Keratinocyte (primary cell): Measurements from ENCODE around the gene AK2. TPM values are rescaled to one million over a fixed set of nuclear protein-coding genes. Genes with fewer than 3 reads are reported as not detected.
"Not testable (repeated sequence)": the region's sequence is repeated elsewhere in the genome, so short reads cannot be mapped to it uniquely, and the experiment has no call there.

Source experiments
- DNase-seq: peaks from one replicate; pipeline ENCODE4 v3.0.0-alpha.2; 2011; ENCODE audit warnings: low read depth, missing footprints, low spot score
- FAIRE-seq: peaks from 2 replicates; lab custom pipeline; 2011; peaks lifted over from hg19 to GRCh38; lab: Jason Lieb, UNC
- H2AFZ ChIP-seq: 2 replicates; pipeline ENCODE4 v1.6.0; 2012; ENCODE audit warnings: low read length, control low read depth, inconsistent platforms; ENCODE audit not compliant: control insufficient read depth
- H3K27ac ChIP-seq: 2 replicates; pipeline ENCODE4 v1.5.1; 2011; ENCODE audit warnings: low read length; ENCODE audit not compliant: control insufficient read depth, insufficient read depth
- H3K27me3 ChIP-seq: 3 replicates; pipeline ENCODE4 v1.6.0; 2011; ENCODE audit warnings: low read length; ENCODE audit not compliant: control insufficient read depth, insufficient read depth; ENCODE audit errors: extremely low read depth
- H3K36me3 ChIP-seq, 2 experiments: 2 replicates in 1 of 2; 3 replicates in 1 of 2; pipeline ENCODE4 v1.5.1; 2011; ENCODE audit warnings: low read length in 2 of 2, mild to moderate bottlenecking in 1 of 2; ENCODE audit not compliant: control insufficient read depth in 2 of 2, insufficient read depth in 2 of 2; ENCODE audit errors: extremely low read depth in 1 of 2
- H3K4me1 ChIP-seq: 3 replicates; pipeline ENCODE4 v1.5.1; 2011; ENCODE audit warnings: low read length; ENCODE audit not compliant: control insufficient read depth, insufficient read depth; ENCODE audit errors: extremely low read depth
- H3K4me2 ChIP-seq: 3 replicates; pipeline ENCODE4 v1.6.0; 2011; ENCODE audit warnings: low read depth, low read length; ENCODE audit not compliant: control insufficient read depth, insufficient read depth; ENCODE audit errors: extremely low read depth
- H3K4me3 ChIP-seq, 3 experiments: fragments of 200-600 bp in 1 of 3; sonication (generic) in 1 of 3; 2 replicates in 2 of 3; 3 replicates in 1 of 3; pipeline ENCODE4 v1.5.1; 2011 to 2016; ENCODE audit warnings: low read length in 3 of 3, mild to moderate bottlenecking in 3 of 3, control low read depth in 2 of 3, inconsistent platforms in 1 of 3, low read depth in 1 of 3, mixed read lengths in 1 of 3, mixed run types in 1 of 3, moderate library complexity in 1 of 3; ENCODE audit not compliant: control insufficient read depth in 2 of 3, insufficient read depth in 2 of 3; ENCODE audit errors: extremely low read depth in 1 of 3
- H3K79me2 ChIP-seq: 2 replicates; pipeline ENCODE4 v1.6.0; 2012; ENCODE audit warnings: low read length; ENCODE audit not compliant: control insufficient read depth, insufficient read depth
- H3K9ac ChIP-seq: 3 replicates; pipeline ENCODE4 v1.6.0; 2011; ENCODE audit warnings: low read length; ENCODE audit not compliant: control insufficient read depth, insufficient read depth; ENCODE audit errors: extremely low read depth
- H3K9me1 ChIP-seq: 3 replicates; pipeline ENCODE4 v1.6.0; 2011; ENCODE audit warnings: low read length; ENCODE audit not compliant: control insufficient read depth, insufficient read depth; ENCODE audit errors: extremely low read depth
- H3K9me3 ChIP-seq: 2 replicates; pipeline ENCODE4 v1.5.1; 2012; ENCODE audit warnings: low read depth, low read length; ENCODE audit not compliant: control insufficient read depth
- H4K20me1 ChIP-seq: 3 replicates; pipeline ENCODE4 v1.6.0; 2011; ENCODE audit warnings: low read length; ENCODE audit not compliant: control insufficient read depth, insufficient read depth; ENCODE audit errors: extremely low read depth
- EZH2 ChIP-seq: IDR thresholded peaks from one replicate; pipeline ENCODE4 v1.6.1; 2012; ENCODE audit warnings: inconsistent platforms, mild to moderate bottlenecking, low read length, moderate library complexity
- dilution Hi-C: fragments of 300-500 bp; cut with MboI; formaldehyde crosslinking; loops from one replicate; pipeline ENCODE4 v1.7.0; 2020; ENCODE audit warnings: low sequenced_read_pairs; ENCODE audit not compliant: extremely low pct_ligation_motif_present
- polyA plus RNA-seq, 5 experiments: library from polyadenylated mRNA; depleted of rRNA in 3 of 5; stranded (reverse) in 3 of 5; stranded (forward) in 1 of 5; unstranded in 1 of 5; fragments of >200 nt; gene quantifications; 1 replicate in 1 of 5; 2 replicates in 3 of 5; 3 replicates in 1 of 5; pipeline versions ENCODE4 v1.2.1 to v1.2.3, GENCODE V29; 2011 to 2012; ENCODE audit warnings: missing spikeins in 2 of 5, low read depth in 1 of 5, low replicate concordance in 1 of 5
- TF ChIP-seq, protein P1 (sequence below), 3 experiments: IDR thresholded peaks in 1 of 3; conservative IDR thresholded peaks in 1 of 3; optimal IDR thresholded peaks in 1 of 3; 2 replicates in 2 of 3; 3 replicates in 1 of 3; pipeline versions ENCODE3 to v1.5.1; 2011; ENCODE audit warnings: low read length in 3 of 3, mild to moderate bottlenecking in 3 of 3, moderate library complexity in 2 of 3, control low read depth in 1 of 3, inconsistent platforms in 1 of 3; ENCODE audit not compliant: insufficient read depth in 2 of 3; ENCODE audit errors: extremely low read depth in 1 of 3

The AK2 gene
- polyA plus RNA-seq, 1 donor (not counting 4 experiments of a cell fraction or from before 2014, with no cell fraction given): 258 TPM

- H3K9me3 ChIP-seq: no peaks in the 10 kb centered on the region
- H3K9me1 ChIP-seq: no peaks in the 10 kb centered on the region
- peaks cover 5% of the 10 kb centered on the region for H3K4me1 ChIP-seq
- dilution Hi-C loops: no loop called here
- H3K4me2 ChIP-seq: no peak overlapping the region
- H3K4me3 ChIP-seq: no peak overlapping the region
- H4K20me1 ChIP-seq: no peaks in the 10 kb centered on the region
- H3K36me3 ChIP-seq: no peaks in the 10 kb centered on the region
- no peak overlapping the region for H3K27ac ChIP-seq
- H2AFZ ChIP-seq: no peak overlapping the region
- no peak for DNase-seq
- FAIRE-seq: no peak
- H3K9ac ChIP-seq: no peak overlapping the region
- TF ChIP-seq, protein P1, sequence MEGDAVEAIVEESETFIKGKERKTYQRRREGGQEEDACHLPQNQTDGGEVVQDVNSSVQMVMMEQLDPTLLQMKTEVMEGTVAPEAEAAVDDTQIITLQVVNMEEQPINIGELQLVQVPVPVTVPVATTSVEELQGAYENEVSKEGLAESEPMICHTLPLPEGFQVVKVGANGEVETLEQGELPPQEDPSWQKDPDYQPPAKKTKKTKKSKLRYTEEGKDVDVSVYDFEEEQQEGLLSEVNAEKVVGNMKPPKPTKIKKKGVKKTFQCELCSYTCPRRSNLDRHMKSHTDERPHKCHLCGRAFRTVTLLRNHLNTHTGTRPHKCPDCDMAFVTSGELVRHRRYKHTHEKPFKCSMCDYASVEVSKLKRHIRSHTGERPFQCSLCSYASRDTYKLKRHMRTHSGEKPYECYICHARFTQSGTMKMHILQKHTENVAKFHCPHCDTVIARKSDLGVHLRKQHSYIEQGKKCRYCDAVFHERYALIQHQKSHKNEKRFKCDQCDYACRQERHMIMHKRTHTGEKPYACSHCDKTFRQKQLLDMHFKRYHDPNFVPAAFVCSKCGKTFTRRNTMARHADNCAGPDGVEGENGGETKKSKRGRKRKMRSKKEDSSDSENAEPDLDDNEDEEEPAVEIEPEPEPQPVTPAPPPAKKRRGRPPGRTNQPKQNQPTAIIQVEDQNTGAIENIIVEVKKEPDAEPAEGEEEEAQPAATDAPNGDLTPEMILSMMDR (optimal IDR thresholded peaks at IDR 0.05 in 1 of 3, IDR thresholded peaks at IDR 0.05 in 1 of 3, conservative IDR thresholded peaks at IDR 0.05 in 1 of 3; ENCODE audit: extremely low read depth in 1 of 3, insufficient read depth in 2 of 3, low read length in 3 of 3): no peak
- TF ChIP-seq EZH2: no peak
- no peaks in the 10 kb centered on the region for H3K27me3 ChIP-seq
- H3K79me2 ChIP-seq: no peaks in the 10 kb centered on the region
Observed at GRCh38 chr1:33070628-33071027, 33.9 kb upstream of the AK2 start.

DNA sequence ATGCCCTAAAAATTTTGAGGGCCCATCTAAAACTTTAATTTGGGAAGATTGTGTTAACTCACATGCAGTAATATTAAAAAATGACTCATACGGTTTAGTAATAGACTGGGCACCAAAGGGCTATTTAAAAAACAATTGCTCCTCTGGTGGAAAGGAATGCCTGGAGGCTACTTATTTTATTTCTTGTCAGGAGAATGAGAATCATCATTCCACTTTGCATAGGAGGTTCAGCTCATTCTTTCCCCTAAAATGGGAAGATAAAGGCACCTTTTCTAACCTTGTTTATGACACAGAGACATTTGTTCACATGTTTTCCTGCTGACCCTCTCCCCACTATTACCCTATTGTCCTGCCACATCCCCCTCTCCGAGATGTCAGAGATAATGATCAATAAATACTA lies 31.4 kb upstream of the AK2 start:
- H3K4me2 ChIP-seq, DNase-seq: not testable (repeated sequence)

GRCh38 chr1:33066477-33066876 lies 29.8 kb upstream of the AK2 start:
- H3K4me1 ChIP-seq, H4K20me1 ChIP-seq, H3K4me3 ChIP-seq, H2AFZ ChIP-seq, H3K36me3 ChIP-seq, H3K9me1 ChIP-seq, H3K9me3 ChIP-seq, H3K79me2 ChIP-seq, H3K9ac ChIP-seq, H3K27ac ChIP-seq, dilution Hi-C loops, DNase-seq, FAIRE-seq, H3K27me3 ChIP-seq, H3K4me2 ChIP-seq: not testable (repeated sequence)

More for the DNA sequence above, 31.4 kb upstream of the AK2 start:
- H3K4me3 ChIP-seq, H4K20me1 ChIP-seq, FAIRE-seq, H2AFZ ChIP-seq, H3K4me1 ChIP-seq, H3K9ac ChIP-seq, H3K27me3 ChIP-seq, H3K79me2 ChIP-seq, dilution Hi-C loops, H3K27ac ChIP-seq, H3K36me3 ChIP-seq, H3K9me1 ChIP-seq, H3K9me3 ChIP-seq: not testable (repeated sequence)
